Measurements from ENCODE around the gene TSC22D1.

GRCh38 chr13:44474122-44474910 lies 101.8 kb downstream of the TSC22D1 start:
- TF ChIP-seq, protein P1, sequence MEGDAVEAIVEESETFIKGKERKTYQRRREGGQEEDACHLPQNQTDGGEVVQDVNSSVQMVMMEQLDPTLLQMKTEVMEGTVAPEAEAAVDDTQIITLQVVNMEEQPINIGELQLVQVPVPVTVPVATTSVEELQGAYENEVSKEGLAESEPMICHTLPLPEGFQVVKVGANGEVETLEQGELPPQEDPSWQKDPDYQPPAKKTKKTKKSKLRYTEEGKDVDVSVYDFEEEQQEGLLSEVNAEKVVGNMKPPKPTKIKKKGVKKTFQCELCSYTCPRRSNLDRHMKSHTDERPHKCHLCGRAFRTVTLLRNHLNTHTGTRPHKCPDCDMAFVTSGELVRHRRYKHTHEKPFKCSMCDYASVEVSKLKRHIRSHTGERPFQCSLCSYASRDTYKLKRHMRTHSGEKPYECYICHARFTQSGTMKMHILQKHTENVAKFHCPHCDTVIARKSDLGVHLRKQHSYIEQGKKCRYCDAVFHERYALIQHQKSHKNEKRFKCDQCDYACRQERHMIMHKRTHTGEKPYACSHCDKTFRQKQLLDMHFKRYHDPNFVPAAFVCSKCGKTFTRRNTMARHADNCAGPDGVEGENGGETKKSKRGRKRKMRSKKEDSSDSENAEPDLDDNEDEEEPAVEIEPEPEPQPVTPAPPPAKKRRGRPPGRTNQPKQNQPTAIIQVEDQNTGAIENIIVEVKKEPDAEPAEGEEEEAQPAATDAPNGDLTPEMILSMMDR (IDR thresholded peaks at IDR 0.05; ENCODE audit: poor library complexity) = no peak
- no peak for TF ChIP-seq EZH2 (IDR thresholded peaks at IDR 0.05; ENCODE audit: borderline replicate concordance)

Data from hepatocyte (in vitro differentiated cells).